HG03442 (cell line): ENCODE measurements around the gene NODAL.

Experiments used
- ATAC-seq: cut with Tn5 transposase; IDR thresholded peaks from one replicate; pipeline ENCODE4 v1.9.1; 2021; ENCODE audit warnings: mild to moderate bottlenecking, moderate library complexity; ENCODE audit not compliant: unreplicated experiment

NODAL gene

GRCh38 chr10:70465278-70465677 is 23.8 kb upstream of the NODAL start:
- no peak for ATAC-seq

GRCh38 chr10:70462349-70462984 is 21.0 kb upstream of the NODAL start:
- ATAC-seq: no peak

- no peak for ATAC-seq
Measured at GRCh38 chr10:70461397-70462348, 20.2 kb upstream of the NODAL start.

- no peak for ATAC-seq
Measured at GRCh38 chr10:70459774-70460490, 18.5 kb upstream of the NODAL start.

GRCh38 chr10:70459061-70459773 is 17.7 kb upstream of the NODAL start:
- no peak for ATAC-seq

- no peak for ATAC-seq
Measured at GRCh38 chr10:70458329-70459060, 17.0 kb upstream of the NODAL start.

GRCh38 chr10:70457759-70458305 is 16.4 kb upstream of the NODAL start:
- ATAC-seq: no peak

GRCh38 chr10:70456164-70456563 is 14.7 kb upstream of the NODAL start:
- no peak for ATAC-seq

GRCh38 chr10:70455213-70455630 is 13.7 kb upstream of the NODAL start:
- ATAC-seq: no peak

- no peak for ATAC-seq
Measured at GRCh38 chr10:70448236-70448635, 6.8 kb upstream of the NODAL start.

GRCh38 chr10:70445718-70446657 is 4.5 kb upstream of the NODAL start:
- no peak for ATAC-seq

- ATAC-seq: no peak
Measured at GRCh38 chr10:70444744-70445143, 3.3 kb upstream of the NODAL start.

GRCh38 chr10:70442332-70442988 is 979 bp upstream of the NODAL start:
- no peak for ATAC-seq

GRCh38 chr10:70441895-70442309 is 421 bp upstream of the NODAL start:
- no peak for ATAC-seq

GRCh38 chr10:70440296-70441160 is 953 bp downstream of the NODAL start:
- no peak for ATAC-seq

- ATAC-seq: no peak
Measured at GRCh38 chr10:70437721-70438120, 3.8 kb downstream of the NODAL start.
